Measurements from ENCODE around the gene MYO1E.

GRCh38 chr15:59237119-59237855, 135.4 kb downstream of the MYO1E start:
- no peak for TF ChIP-seq CTCF (conservative IDR thresholded peaks at IDR 0.05; ENCODE audit: low read length)
- no peak for TF ChIP-seq EZH2phosphoT487 (IDR thresholded peaks at IDR 0.05; ENCODE audit: borderline replicate concordance, low read depth, low read length)

Data from OCI-LY7 (cell line).